ENCODE measurements around the gene TYW1B. TPM values are rescaled to one million over a fixed set of nuclear protein-coding genes. Genes with fewer than 3 reads are reported as not detected.
"Not testable (repeated sequence)": the region's sequence is repeated elsewhere in the genome, so short reads cannot be mapped to it uniquely, and the experiment has no call there.

Gene TYW1B
- total RNA-seq, 1 donor from 2014 or later: 5.1 TPM

- H3K9me3 Mint-ChIP-seq; DNase-seq (ENCODE audit: low spot score in 2 of 2, unreplicated experiment in 2 of 2); H3K27me3 Mint-ChIP-seq (ENCODE audit: low read depth); H3K27ac Mint-ChIP-seq; H3K4me3 Mint-ChIP-seq; H3K36me3 Mint-ChIP-seq: not testable (repeated sequence)
- peaks cover 13% of the 10 kb centered on the region for H3K4me1 Mint-ChIP-seq
These were observed 202.1 kb downstream of the TYW1B start for GRCh38 chr7:72625721-72626423.

- no peaks in the 10 kb centered on the region for H3K36me3 Mint-ChIP-seq
- no peak overlapping the region for H3K27ac Mint-ChIP-seq
- H3K9me3 Mint-ChIP-seq: no peaks in the 10 kb centered on the region
- TF ChIP-seq CTCF (IDR thresholded peaks at IDR 0.05; ENCODE audit: unreplicated experiment): no peak
- H3K4me1 Mint-ChIP-seq: peaks cover 13% of the 10 kb centered on the region
- DNase-seq (ENCODE audit: low spot score in 2 of 2, unreplicated experiment in 2 of 2): no peak
- H3K4me3 Mint-ChIP-seq: no peak overlapping the region
- H3K27me3 Mint-ChIP-seq (ENCODE audit: low read depth): peaks cover 7% of the 10 kb centered on the region
These were observed 205.5 kb downstream of the TYW1B start for GRCh38 chr7:72622532-72622931.

GRCh38 chr7:72621761-72622187 is 206.2 kb downstream of the TYW1B start:
- not testable (repeated sequence) for H3K4me3 Mint-ChIP-seq, H3K36me3 Mint-ChIP-seq

GRCh38 chr7:72620923-72621322 is 207.1 kb downstream of the TYW1B start:
- H3K4me1 Mint-ChIP-seq; H3K4me3 Mint-ChIP-seq; DNase-seq (ENCODE audit: low spot score in 2 of 2, unreplicated experiment in 2 of 2); H3K36me3 Mint-ChIP-seq; H3K9me3 Mint-ChIP-seq; H3K27me3 Mint-ChIP-seq (ENCODE audit: low read depth); H3K27ac Mint-ChIP-seq: not testable (repeated sequence)

More at GRCh38 chr7:72621761-72622187, 206.2 kb downstream of the TYW1B start:
- not testable (repeated sequence) for H3K27ac Mint-ChIP-seq; H3K9me3 Mint-ChIP-seq; H3K27me3 Mint-ChIP-seq (ENCODE audit: low read depth); DNase-seq (ENCODE audit: low spot score in 2 of 2, unreplicated experiment in 2 of 2)
- peaks cover 12% of the 10 kb centered on the region for H3K4me1 Mint-ChIP-seq

GRCh38 chr7:72618435-72619180 is 209.4 kb downstream of the TYW1B start:
- not testable (repeated sequence) for H3K27ac Mint-ChIP-seq; DNase-seq (ENCODE audit: low spot score in 2 of 2, unreplicated experiment in 2 of 2); H3K4me3 Mint-ChIP-seq; H3K27me3 Mint-ChIP-seq (ENCODE audit: low read depth); H3K4me1 Mint-ChIP-seq
- Mint-ChIP-seq H3K36me3 (peaks cover 14% of the 10 kb centered on the region), H3K9me3 (peaks cover 12% of the 10 kb centered on the region)

GRCh38 chr7:72609761-72610160 is 218.2 kb downstream of the TYW1B start:
- H3K27ac Mint-ChIP-seq; H3K36me3 Mint-ChIP-seq; H3K4me1 Mint-ChIP-seq; H3K4me3 Mint-ChIP-seq; H3K27me3 Mint-ChIP-seq (ENCODE audit: low read depth); DNase-seq (ENCODE audit: low spot score in 2 of 2, unreplicated experiment in 2 of 2): not testable (repeated sequence)
- peaks cover 13% of the 10 kb centered on the region for H3K9me3 Mint-ChIP-seq

- H3K27ac Mint-ChIP-seq; H3K27me3 Mint-ChIP-seq (ENCODE audit: low read depth); H3K4me1 Mint-ChIP-seq; H3K4me3 Mint-ChIP-seq; DNase-seq (ENCODE audit: low spot score in 2 of 2, unreplicated experiment in 2 of 2): not testable (repeated sequence)
- Mint-ChIP-seq H3K9me3 (peaks cover 15% of the 10 kb centered on the region), H3K36me3 (peaks cover 13% of the 10 kb centered on the region)
These were observed 220.0 kb downstream of the TYW1B start for GRCh38 chr7:72607988-72608387.

- not testable (repeated sequence) for DNase-seq (ENCODE audit: low spot score in 2 of 2, unreplicated experiment in 2 of 2); H3K4me3 Mint-ChIP-seq; H3K27me3 Mint-ChIP-seq (ENCODE audit: low read depth); H3K4me1 Mint-ChIP-seq; H3K27ac Mint-ChIP-seq
- H3K9me3 Mint-ChIP-seq: peaks cover 13% of the 10 kb centered on the region
- H3K36me3 Mint-ChIP-seq: peaks cover 12% of the 10 kb centered on the region
These were observed 222.1 kb downstream of the TYW1B start for GRCh38 chr7:72605863-72606431.

- H3K27ac Mint-ChIP-seq; H3K36me3 Mint-ChIP-seq; H3K27me3 Mint-ChIP-seq (ENCODE audit: low read depth); H3K4me1 Mint-ChIP-seq; DNase-seq (ENCODE audit: low spot score in 2 of 2, unreplicated experiment in 2 of 2); H3K4me3 Mint-ChIP-seq: not testable (repeated sequence)
- H3K9me3 Mint-ChIP-seq: peaks cover 12% of the 10 kb centered on the region
These were observed 223.0 kb downstream of the TYW1B start for GRCh38 chr7:72604771-72605611.

- H3K27me3 Mint-ChIP-seq (ENCODE audit: low read depth); H3K4me1 Mint-ChIP-seq; H3K36me3 Mint-ChIP-seq; DNase-seq (ENCODE audit: low spot score in 2 of 2, unreplicated experiment in 2 of 2); H3K4me3 Mint-ChIP-seq; H3K27ac Mint-ChIP-seq: not testable (repeated sequence)
- peaks cover 11% of the 10 kb centered on the region for H3K9me3 Mint-ChIP-seq
These were observed 224.5 kb downstream of the TYW1B start for GRCh38 chr7:72603476-72603875.
